LNCAP (cell line): ENCODE measurements around the gene S1PR5.

ENCODE experiments used
- TF ChIP-seq, protein P1 (sequence below): fragments of 450-650 bp; IDR thresholded peaks from 2 replicates; pipeline ENCODE4 v1.5.1; 2017; ENCODE audit warnings: mild to moderate bottlenecking

S1PR5 gene

DNA sequence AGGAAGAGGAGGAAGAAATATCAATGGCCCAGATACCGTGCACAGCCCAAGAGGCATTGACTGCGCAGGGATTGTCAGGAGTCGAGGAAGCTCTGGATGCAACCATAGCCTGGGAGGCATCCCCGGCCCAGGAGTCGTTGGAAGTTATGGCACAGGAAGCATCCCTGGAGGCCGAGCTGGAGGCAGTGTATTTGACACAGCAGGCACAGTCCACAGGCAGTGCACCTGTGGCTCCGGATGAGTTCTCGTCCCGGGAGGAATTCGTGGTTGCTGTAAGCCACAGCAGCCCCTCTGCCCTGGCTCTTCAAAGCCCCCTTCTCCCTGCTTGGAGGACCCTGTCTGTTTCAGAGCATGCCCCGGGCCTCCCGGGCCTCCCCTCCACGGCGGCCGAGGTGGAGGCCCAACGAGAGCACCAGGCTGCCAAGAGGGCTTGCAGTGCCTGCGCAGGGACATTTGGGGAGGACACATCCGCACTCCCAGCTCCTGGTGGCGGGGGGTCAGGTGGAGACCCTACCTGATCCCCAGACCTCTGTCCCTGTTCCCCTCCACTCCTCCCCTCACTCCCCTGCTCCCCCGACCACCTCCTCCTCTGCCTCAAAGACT lies 50.0 kb downstream of the S1PR5 start:
- TF ChIP-seq, protein P1, sequence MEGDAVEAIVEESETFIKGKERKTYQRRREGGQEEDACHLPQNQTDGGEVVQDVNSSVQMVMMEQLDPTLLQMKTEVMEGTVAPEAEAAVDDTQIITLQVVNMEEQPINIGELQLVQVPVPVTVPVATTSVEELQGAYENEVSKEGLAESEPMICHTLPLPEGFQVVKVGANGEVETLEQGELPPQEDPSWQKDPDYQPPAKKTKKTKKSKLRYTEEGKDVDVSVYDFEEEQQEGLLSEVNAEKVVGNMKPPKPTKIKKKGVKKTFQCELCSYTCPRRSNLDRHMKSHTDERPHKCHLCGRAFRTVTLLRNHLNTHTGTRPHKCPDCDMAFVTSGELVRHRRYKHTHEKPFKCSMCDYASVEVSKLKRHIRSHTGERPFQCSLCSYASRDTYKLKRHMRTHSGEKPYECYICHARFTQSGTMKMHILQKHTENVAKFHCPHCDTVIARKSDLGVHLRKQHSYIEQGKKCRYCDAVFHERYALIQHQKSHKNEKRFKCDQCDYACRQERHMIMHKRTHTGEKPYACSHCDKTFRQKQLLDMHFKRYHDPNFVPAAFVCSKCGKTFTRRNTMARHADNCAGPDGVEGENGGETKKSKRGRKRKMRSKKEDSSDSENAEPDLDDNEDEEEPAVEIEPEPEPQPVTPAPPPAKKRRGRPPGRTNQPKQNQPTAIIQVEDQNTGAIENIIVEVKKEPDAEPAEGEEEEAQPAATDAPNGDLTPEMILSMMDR, result no peak

- TF ChIP-seq, protein P1, result no peak
Observed at GRCh38 chr19:10464456-10464855, 52.8 kb downstream of the S1PR5 start.
